Vagina (tissue), 2 donors: ENCODE measurements around the gene EPO. TPM values are rescaled to one million over a fixed set of nuclear protein-coding genes. Genes with fewer than 3 reads are reported as not detected.

Experiments used
- DNase-seq, 2 donors: peaks; one replicate each; pipeline ENCODE4 v3.0.0-alpha.2; 2017; ENCODE audit errors: extremely low spot score in 2 of 2
- H3K27ac ChIP-seq: fragments of 200-600 bp; sonication (generic); one replicate; pipeline ENCODE4 v1.5.1; 2019
- H3K27me3 ChIP-seq: fragments of 200-600 bp; sonication (generic); one replicate; pipeline ENCODE4 v1.5.1; 2019
- H3K36me3 ChIP-seq, 2 donors: fragments of 200-600 bp; sonication (generic); one replicate each; pipeline ENCODE4 v1.5.1; 2017 to 2019
- H3K4me1 ChIP-seq: fragments of 200-600 bp; sonication (generic); one replicate; pipeline ENCODE4 v1.5.1; 2019
- H3K4me3 ChIP-seq, 2 donors: fragments of 200-600 bp; sonication (generic); 1 replicate in 1 of 2; 2 replicates in 1 of 2; pipeline ENCODE4 v1.5.1; 2016 to 2019
- H3K9me3 ChIP-seq: fragments of 200-600 bp; sonication (generic); one replicate; pipeline ENCODE4 v1.5.1; 2019
- CTCF ChIP-seq, 3 experiments: fragments of 450-650 bp in 2 of 3; fragments of 200-600 bp in 1 of 3; sonication (generic) in 1 of 3; IDR thresholded peaks; one replicate each; pipeline ENCODE4 v1.5.1; 2017 to 2019; ENCODE audit warnings: antibody characterized with exemption in 3 of 3, mild to moderate bottlenecking in 2 of 3, moderate library complexity in 2 of 3
- POLR2A ChIP-seq, 2 donors: fragments of 450-650 bp; IDR thresholded peaks; one replicate each; pipeline ENCODE4 v1.6.1; 2017; ENCODE audit warnings: antibody characterized with exemption in 2 of 2, mild to moderate bottlenecking in 2 of 2, moderate library complexity in 2 of 2
- POLR2AphosphoS5 ChIP-seq, 2 donors: sonication (generic); formaldehyde crosslinking; IDR thresholded peaks; one replicate each; pipeline ENCODE4 v1.9.0; 2017; ENCODE audit warnings: antibody characterized with exemption in 2 of 2, mild to moderate bottlenecking in 2 of 2, low read depth in 1 of 2; ENCODE audit not compliant: insufficient read depth in 1 of 2
- intact Hi-C: fragments of 100-400 bp; cut with DNase I; formaldehyde crosslinking; loops from one replicate; pipeline ENCODE4 v1.15.1; 2023
- total RNA-seq: library from RNA; depleted of rRNA; stranded (reverse); fragments of >200 nt; gene quantifications from one replicate; pipeline ENCODE4 v1.2.3, GENCODE V29; 2016

EPO gene
- total RNA-seq, 1 donor from 2014 or later: not detected

DNA sequence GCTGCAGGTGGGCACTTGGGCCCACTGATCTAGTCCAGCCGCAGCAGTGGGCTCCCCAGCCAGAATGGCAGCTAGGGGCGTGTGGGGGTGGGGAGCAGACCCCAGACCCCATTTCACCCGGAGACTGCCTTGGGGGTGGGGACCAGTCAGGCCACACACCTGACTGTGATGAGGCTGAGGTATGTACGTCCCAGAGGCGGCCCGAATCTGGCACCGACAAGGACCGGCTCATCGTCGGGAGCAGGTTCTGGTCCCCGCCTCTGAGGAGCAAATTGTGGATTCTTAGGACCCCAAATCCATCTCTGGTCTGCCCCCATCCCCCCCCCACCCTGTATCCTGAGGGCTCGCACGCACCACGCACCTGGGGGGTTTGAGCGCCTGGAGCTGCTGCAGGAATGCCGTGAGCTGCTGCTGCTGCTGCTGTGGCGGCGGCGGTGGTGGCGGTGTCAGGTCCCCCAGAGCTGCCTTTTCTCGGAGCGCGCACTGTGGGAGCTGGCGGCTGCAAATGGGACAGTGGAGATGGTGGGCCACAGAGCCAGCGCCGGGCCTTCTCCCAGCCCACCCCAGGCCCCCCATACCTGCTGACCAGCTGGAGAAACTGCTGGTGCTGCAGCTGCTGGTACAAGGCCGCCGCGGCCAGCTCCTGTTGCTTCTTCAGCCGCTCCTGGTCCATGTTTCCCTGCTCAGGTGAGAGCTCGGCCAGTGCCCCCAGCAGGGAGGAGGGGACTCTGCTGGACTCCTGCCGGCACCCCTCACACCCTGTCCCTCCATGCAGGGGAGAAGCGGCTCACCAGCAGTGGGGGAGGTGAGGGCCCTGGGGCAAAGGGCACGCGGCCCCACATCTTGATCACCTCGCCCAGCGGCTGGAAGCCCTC lies 36.4 kb upstream of the EPO start:
- H3K36me3 ChIP-seq: peaks cover 7 to 77% of the 10 kb centered on the region in 2 donors
- DNase-seq: no peak
- H3K27me3 ChIP-seq: no peaks in the 10 kb centered on the region
- H3K4me1 ChIP-seq: peaks cover 36% of the 10 kb centered on the region
- intact Hi-C loops: no loop called here
- H3K27ac ChIP-seq: no peak overlapping the region
- TF ChIP-seq POLR2A (IDR thresholded peaks at IDR 0.05) (no peak), POLR2AphosphoS5 (IDR thresholded peaks at IDR 0.05; ENCODE audit: insufficient read depth in 1 of 2, low read depth in 1 of 2) (no peak), CTCF (IDR thresholded peaks at IDR 0.05) (no peak)
- no peaks in the 10 kb centered on the region for H3K9me3 ChIP-seq
- H3K4me3 ChIP-seq: no peak overlapping the region

DNA sequence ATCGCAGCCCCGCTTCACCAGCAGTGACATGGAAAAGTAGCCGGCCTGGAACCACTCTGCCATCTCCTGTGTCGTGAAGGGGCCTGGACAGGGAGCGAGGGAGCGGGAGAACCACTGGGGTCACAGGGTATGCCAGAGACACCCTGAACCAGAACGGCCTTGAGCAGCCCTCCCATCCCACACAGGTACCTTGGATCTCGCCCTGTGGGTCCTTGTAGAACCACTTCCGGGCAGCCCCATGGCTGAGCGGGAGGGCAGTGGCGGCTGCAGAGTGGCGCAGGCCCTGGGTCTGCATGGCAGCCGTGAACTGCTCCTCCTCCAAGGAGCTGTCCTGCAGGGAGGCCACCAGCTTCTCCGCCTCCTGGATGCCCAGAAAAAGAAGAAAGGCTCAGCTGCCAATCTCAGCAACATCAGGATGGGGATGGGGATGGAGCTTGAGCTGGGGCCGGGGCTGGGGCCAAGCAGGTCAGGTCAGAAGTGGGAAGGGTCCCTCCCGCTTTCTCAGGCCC lies 35.7 kb upstream of the EPO start:
- Histone ChIP-seq H3K9me3 (no peaks in the 10 kb centered on the region), H3K4me3 (no peak overlapping the region), H3K36me3 (peaks cover 7 to 73% of the 10 kb centered on the region in 2 donors), H3K4me1 (peaks cover 36% of the 10 kb centered on the region), H3K27ac (no peak overlapping the region), H3K27me3 (no peaks in the 10 kb centered on the region)
- TF ChIP-seq CTCF (IDR thresholded peaks at IDR 0.05): no peak
- TF ChIP-seq POLR2AphosphoS5 (IDR thresholded peaks at IDR 0.05; ENCODE audit: insufficient read depth in 1 of 2, low read depth in 1 of 2): no peak
- TF ChIP-seq POLR2A (IDR thresholded peaks at IDR 0.05): no peak
- no peak for DNase-seq
- intact Hi-C loops: no loop called here

- TF ChIP-seq POLR2A (IDR thresholded peaks at IDR 0.05) (no peak), POLR2AphosphoS5 (IDR thresholded peaks at IDR 0.05; ENCODE audit: insufficient read depth in 1 of 2, low read depth in 1 of 2) (no peak), CTCF (IDR thresholded peaks at IDR 0.05) (no peak)
- Histone ChIP-seq H3K4me1 (peaks cover 36% of the 10 kb centered on the region), H3K27ac (no peak overlapping the region), H3K27me3 (no peaks in the 10 kb centered on the region), H3K36me3 (peaks cover 7 to 73% of the 10 kb centered on the region in 2 donors), H3K9me3 (no peaks in the 10 kb centered on the region), H3K4me3 (no peak overlapping the region)
- no peak for DNase-seq
- intact Hi-C loops: no loop called here
Observed at GRCh38 chr7:100685049-100685605, 35.1 kb upstream of the EPO start.

DNA sequence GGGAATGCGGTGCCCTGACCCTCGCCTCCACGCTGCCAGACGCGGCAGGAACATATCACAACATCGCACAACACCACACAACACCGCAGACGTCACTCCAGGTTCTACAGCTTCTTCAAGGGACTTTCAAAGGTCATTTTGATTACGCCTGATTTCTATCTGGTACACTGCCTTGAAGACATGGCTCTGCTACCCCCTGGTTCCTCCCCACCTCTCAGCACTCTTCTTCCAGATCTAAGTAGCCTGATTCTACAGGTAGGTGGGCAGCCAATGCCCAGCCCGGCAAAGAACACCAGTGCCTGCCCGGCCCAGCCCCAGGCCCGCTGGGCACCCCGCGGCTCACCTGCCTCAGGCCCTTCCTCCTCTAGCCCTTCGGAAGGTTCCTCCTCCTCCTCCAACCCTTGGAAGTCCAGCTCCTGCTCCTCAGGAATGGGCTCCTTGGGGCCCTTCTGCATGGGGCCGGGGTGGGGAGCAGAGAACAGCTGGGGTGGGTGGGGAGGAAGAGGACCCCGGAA lies 34.6 kb upstream of the EPO start:
- TF ChIP-seq POLR2AphosphoS5 (IDR thresholded peaks at IDR 0.05; ENCODE audit: insufficient read depth in 1 of 2, low read depth in 1 of 2) (no peak), CTCF (IDR thresholded peaks at IDR 0.05) (no peak), POLR2A (IDR thresholded peaks at IDR 0.05) (no peak)
- Histone ChIP-seq H3K9me3 (no peaks in the 10 kb centered on the region), H3K36me3 (peaks cover 7 to 73% of the 10 kb centered on the region in 2 donors), H3K27me3 (no peaks in the 10 kb centered on the region), H3K27ac (no peak overlapping the region), H3K4me3 (no peak overlapping the region), H3K4me1 (peaks cover 36% of the 10 kb centered on the region)
- no peak for DNase-seq
- intact Hi-C loops: no loop called here
